Esophagus squamous epithelium (tissue), 5 donors: ENCODE measurements around the gene CFAP77. TPM values are rescaled to one million over a fixed set of nuclear protein-coding genes. Genes with fewer than 3 reads are reported as not detected.

Source experiments
- DNase-seq: peaks from one replicate; lab custom pipeline; 2025; lab: John Stamatoyannopoulos, UW
- H3K27ac ChIP-seq, 4 donors: fragments of 200-600 bp; sonication (generic); one replicate each; pipeline ENCODE4 v1.5.1; 2016 to 2019; ENCODE audit warnings: mild to moderate bottlenecking in 1 of 4
- H3K27me3 ChIP-seq, 4 donors: fragments of 200-600 bp; sonication (generic); 1 replicate in 3 of 4; 2 replicates in 1 of 4; pipeline versions ENCODE4 v1.5.1 to v1.6.0; 2017 to 2021; ENCODE audit warnings: antibody characterized with exemption in 1 of 4
- H3K36me3 ChIP-seq, 3 donors: fragments of 200-600 bp; sonication (generic); one replicate each; pipeline ENCODE4 v1.5.1; 2016 to 2019
- H3K4me1 ChIP-seq, 3 donors: fragments of 200-600 bp; sonication (generic); one replicate each; pipeline ENCODE4 v1.5.1; 2017 to 2019
- H3K4me3 ChIP-seq, 4 donors: fragments of 200-600 bp; sonication (generic); 1 replicate in 3 of 4; 2 replicates in 1 of 4; pipeline ENCODE4 v1.5.1; 2016 to 2019; ENCODE audit warnings: mild to moderate bottlenecking in 2 of 4, moderate library complexity in 1 of 4
- H3K9me3 ChIP-seq, 3 donors: fragments of 200-600 bp; sonication (generic); one replicate each; pipeline ENCODE4 v1.5.1; 2016 to 2019
- POLR2A ChIP-seq, 4 donors: fragments of 450-650 bp; IDR thresholded peaks; one replicate each; pipeline ENCODE4 v1.6.1; 2017; ENCODE audit warnings: antibody characterized with exemption in 4 of 4, mild to moderate bottlenecking in 4 of 4, moderate library complexity in 3 of 4
- WGBS, 2 donors: methylation state at CpG; one replicate each; pipeline ENCODE4 v1.1.5; 2018; 5-methylcytosine and 5-hydroxymethylcytosine counted together
- intact Hi-C: fragments of 100-400 bp; cut with DNase I; formaldehyde crosslinking; loops from one replicate; pipeline ENCODE4 v1.15.0; 2022
- total RNA-seq, 4 donors: library from RNA; depleted of rRNA; stranded (reverse); fragments of >200 nt; gene quantifications; one replicate each; pipeline ENCODE4 v1.1.0, GENCODE V29; 2016
- TF ChIP-seq, protein P1 (sequence below), 6 experiments: fragments of 450-650 bp in 4 of 6; fragments of 200-600 bp in 2 of 6; sonication (generic) in 2 of 6; IDR thresholded peaks; one replicate each; pipeline ENCODE4 v1.5.1; 2016 to 2019; ENCODE audit warnings: antibody characterized with exemption in 6 of 6, mild to moderate bottlenecking in 4 of 6, moderate library complexity in 4 of 6
- donor health status: DM: yes; HTN: yes; CAD: no.

CFAP77 gene
- total RNA-seq, 4 donors from 2014 or later, result not detected

DNA sequence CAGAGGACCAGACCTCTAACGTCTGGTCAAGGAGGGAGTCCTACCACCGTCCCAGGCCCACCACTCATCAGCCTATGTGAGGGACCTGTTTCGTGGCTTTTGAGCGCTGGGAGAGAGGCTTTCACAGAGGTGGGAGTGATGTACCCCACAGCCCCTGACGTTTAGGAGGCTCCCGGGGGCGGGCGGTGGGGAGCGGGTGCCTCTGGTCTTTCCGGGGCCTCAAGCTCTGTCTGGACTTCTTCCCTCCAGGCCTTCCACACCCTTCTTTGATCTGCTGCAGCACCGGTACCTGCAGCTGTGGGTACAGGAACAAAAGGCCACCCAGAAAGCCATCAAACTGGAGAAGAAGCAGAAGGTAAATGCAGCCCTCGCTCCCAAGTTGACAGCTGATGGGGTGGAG, 127.3 kb downstream of the CFAP77 start:
- no peak for DNase-seq

DNA sequence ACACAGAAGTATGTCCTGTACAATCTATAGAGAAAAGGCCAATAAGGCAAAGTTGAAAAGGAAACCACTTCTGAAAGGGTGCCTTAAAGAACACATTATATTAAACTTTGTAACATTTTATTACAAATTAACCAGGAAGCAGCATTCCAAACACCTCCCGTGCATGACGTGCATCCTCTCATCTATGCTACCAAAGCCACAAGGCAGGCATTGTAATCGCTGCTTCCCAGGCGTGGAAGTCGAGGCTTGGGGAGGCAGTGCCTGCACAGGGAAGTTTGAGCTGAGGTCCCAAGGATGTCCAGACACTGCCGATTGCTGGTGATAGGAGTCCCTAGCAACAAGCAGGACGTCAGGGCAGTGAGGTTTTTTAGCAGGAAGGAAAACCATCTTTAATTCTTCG, 128.1 kb downstream of the CFAP77 start:
- intact Hi-C loops, result no loop called here
- WGBS, 2 donors, result 53 to 62% methylated on average over 6 to 8 of the region's 8 CpGs
- Histone ChIP-seq H3K4me3 (no peak overlapping the region), H3K9me3 (peaks cover 0 to 15% (median 0%) of the 10 kb centered on the region in 3 donors), H3K36me3 (no peaks in the 10 kb centered on the region), H3K27ac (no peak overlapping the region), H3K27me3 (peaks cover 0 to 21% (median 0%) of the 10 kb centered on the region in 4 donors), H3K4me1 (no peaks in the 10 kb centered on the region)
- no peak for TF ChIP-seq POLR2A (IDR thresholded peaks at IDR 0.05)
- TF ChIP-seq, protein P1, sequence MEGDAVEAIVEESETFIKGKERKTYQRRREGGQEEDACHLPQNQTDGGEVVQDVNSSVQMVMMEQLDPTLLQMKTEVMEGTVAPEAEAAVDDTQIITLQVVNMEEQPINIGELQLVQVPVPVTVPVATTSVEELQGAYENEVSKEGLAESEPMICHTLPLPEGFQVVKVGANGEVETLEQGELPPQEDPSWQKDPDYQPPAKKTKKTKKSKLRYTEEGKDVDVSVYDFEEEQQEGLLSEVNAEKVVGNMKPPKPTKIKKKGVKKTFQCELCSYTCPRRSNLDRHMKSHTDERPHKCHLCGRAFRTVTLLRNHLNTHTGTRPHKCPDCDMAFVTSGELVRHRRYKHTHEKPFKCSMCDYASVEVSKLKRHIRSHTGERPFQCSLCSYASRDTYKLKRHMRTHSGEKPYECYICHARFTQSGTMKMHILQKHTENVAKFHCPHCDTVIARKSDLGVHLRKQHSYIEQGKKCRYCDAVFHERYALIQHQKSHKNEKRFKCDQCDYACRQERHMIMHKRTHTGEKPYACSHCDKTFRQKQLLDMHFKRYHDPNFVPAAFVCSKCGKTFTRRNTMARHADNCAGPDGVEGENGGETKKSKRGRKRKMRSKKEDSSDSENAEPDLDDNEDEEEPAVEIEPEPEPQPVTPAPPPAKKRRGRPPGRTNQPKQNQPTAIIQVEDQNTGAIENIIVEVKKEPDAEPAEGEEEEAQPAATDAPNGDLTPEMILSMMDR (IDR thresholded peaks at IDR 0.05), result no peak
- DNase-seq, result no peak

More for the DNA sequence above, 127.3 kb downstream of the CFAP77 start:
- intact Hi-C loops, result no loop called here
- Histone ChIP-seq H3K27me3 (peaks cover 0 to 21% (median 0%) of the 10 kb centered on the region in 4 donors), H3K4me1 (no peaks in the 10 kb centered on the region), H3K9me3 (peaks cover 0 to 15% (median 0%) of the 10 kb centered on the region in 3 donors), H3K36me3 (no peaks in the 10 kb centered on the region), H3K27ac (no peak overlapping the region), H3K4me3 (no peak overlapping the region)
- 69 to 81% methylated on average over 8 to 9 of the region's 12 CpGs for WGBS, 2 donors
- no peak for TF ChIP-seq POLR2A (IDR thresholded peaks at IDR 0.05)
- TF ChIP-seq, protein P1 (IDR thresholded peaks at IDR 0.05), result no peak

DNA sequence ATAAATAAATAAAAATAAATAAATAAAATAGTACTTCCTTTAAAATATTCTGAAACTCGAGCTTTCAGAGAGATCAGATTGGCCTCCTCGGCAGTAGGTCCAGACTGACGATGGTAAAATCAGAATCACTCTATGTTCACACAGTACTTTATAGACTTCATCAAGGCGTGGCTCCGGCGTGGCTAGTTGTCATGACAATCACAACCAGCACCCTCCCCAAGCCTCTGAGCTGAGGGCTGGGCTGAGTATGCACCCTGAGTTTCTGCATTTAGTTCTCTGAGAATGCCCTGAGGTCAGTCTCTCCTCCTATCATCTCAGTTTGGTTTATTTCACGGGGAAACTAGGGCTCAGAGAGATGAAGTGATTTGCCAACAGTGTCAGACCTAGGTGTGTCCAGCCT, 129.1 kb downstream of the CFAP77 start:
- Histone ChIP-seq H3K4me3 (no peak overlapping the region), H3K9me3 (peaks cover 0 to 14% (median 0%) of the 10 kb centered on the region in 3 donors), H3K36me3 (no peaks in the 10 kb centered on the region), H3K4me1 (no peaks in the 10 kb centered on the region), H3K27ac (no peak overlapping the region), H3K27me3 (peaks cover 0 to 25% (median 0%) of the 10 kb centered on the region in 4 donors)
- WGBS, 2 donors, result 68 to 72% methylated on average over 6 to 7 of the region's 7 CpGs
- TF ChIP-seq, protein P1 (IDR thresholded peaks at IDR 0.05), result no peak
- TF ChIP-seq POLR2A (IDR thresholded peaks at IDR 0.05), result no peak
- intact Hi-C loops, result no loop called here
- no peak for DNase-seq

DNA sequence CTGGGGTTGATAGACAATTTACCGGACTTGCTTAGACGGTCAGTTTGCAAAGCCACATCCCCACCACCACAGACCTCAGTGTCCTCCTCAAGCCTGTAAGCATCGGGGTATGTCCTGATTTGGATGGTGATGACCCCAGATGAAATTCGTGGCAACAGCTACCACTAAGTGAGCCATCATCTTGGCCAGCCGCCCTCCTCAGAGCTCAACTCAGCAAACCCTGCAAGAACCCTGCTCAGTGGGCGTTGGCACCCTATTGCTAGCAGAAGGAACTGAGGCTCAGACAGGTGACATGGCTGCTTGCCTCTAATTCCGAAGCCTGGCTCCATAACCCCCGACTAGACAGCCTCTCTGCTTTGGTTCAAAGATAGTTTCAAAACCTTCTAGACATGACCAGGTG, 131.0 kb downstream of the CFAP77 start:
- intact Hi-C loops, result no loop called here
- no peak overlapping the region for H3K27ac ChIP-seq
- H3K4me1 ChIP-seq, result peaks cover 0 to 2% (median 1%) of the 10 kb centered on the region in 3 donors
- TF ChIP-seq, protein P1 (IDR thresholded peaks at IDR 0.05), result no peak
- no peak for TF ChIP-seq POLR2A (IDR thresholded peaks at IDR 0.05)
- no peaks in the 10 kb centered on the region for H3K36me3 ChIP-seq
- no peak for DNase-seq
- H3K9me3 ChIP-seq, result no peaks in the 10 kb centered on the region
- 78 to 83% methylated on average over 6 to 7 of the region's 8 CpGs for WGBS, 2 donors
- no peak overlapping the region for H3K4me3 ChIP-seq
- peaks cover 0 to 44% (median 0%) of the 10 kb centered on the region in 4 donors for H3K27me3 ChIP-seq

DNA sequence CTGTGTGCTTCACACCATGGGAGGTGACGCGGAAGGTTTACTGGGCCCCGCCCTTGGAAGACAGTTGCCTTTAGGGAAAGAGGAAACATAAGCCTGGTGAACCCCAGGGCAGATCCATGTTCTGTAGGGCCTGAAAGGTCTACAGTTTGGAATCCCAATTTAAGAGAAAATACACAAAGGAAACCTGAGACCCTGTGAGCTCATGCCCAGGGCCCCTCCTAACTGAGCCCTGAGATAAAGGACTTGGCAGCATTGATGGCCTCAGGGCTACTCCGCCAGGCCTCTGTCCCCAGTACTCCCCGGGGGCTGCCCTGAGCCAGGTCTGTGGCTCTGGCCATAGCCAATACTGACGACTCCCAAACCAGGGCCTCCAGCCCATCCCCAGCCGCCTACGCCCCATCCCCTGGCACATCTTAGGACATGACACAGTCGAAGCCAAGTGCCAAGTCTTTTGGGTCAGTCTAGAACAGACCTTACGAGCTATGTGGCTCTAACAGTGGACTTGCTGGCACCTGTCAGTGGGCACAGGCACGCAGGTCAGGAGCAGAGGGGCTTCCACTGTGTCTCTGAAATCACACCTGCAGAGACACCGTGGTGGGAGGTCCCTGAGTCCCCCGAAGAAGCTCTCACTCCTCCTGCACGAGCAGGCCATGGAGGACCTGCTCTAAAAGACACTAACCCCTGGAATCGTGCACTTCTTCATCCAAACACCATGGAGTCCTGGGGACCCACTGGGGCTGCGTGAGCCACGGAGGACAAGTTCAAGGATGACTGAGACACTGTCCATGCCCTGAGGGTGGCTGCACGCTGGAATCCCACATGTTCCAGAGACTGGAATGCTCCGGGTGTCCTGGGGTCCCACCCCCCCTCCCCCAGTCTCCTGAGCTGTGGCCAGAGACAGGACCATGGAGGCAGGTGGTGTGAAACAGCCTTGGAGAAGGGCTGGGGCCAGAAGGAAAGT, 132.1 kb downstream of the CFAP77 start:
- no peak for DNase-seq
- Histone ChIP-seq H3K27me3 (peaks cover 0 to 51% (median 0%) of the 10 kb centered on the region in 4 donors), H3K4me1 (peaks cover 0 to 9% (median 3%) of the 10 kb centered on the region in 3 donors), H3K9me3 (no peaks in the 10 kb centered on the region), H3K36me3 (no peaks in the 10 kb centered on the region), H3K27ac (no peak overlapping the region), H3K4me3 (no peak overlapping the region)
- 80 to 81% methylated on average over 6 to 11 of the region's 19 CpGs for WGBS, 2 donors
- TF ChIP-seq POLR2A (IDR thresholded peaks at IDR 0.05), result no peak
- TF ChIP-seq, protein P1 (IDR thresholded peaks at IDR 0.05), result no peak
- intact Hi-C loops, result no loop called here
